ENCODE data around the gene TNFRSF19.

DNA sequence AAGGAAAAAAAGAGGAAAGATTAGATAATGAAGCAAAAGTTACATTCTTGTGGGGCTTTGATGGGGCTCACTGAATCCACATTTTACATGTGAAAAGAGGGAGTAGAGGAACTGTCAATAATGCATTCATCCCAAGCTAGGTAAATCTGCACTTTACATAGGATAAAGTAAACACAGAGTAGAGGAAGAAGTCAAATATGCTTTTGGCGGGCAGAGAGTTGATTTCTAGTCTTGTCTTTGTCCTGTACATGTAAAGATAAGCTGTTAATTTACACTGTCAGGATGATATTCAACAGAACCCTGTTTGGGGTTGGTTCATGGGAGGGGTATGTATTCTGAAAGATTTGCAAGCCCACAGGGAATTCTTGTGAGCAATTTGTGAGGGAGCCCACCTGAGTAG lies 18.0 kb upstream of the TNFRSF19 start:
- TF ChIP-seq, protein P1, sequence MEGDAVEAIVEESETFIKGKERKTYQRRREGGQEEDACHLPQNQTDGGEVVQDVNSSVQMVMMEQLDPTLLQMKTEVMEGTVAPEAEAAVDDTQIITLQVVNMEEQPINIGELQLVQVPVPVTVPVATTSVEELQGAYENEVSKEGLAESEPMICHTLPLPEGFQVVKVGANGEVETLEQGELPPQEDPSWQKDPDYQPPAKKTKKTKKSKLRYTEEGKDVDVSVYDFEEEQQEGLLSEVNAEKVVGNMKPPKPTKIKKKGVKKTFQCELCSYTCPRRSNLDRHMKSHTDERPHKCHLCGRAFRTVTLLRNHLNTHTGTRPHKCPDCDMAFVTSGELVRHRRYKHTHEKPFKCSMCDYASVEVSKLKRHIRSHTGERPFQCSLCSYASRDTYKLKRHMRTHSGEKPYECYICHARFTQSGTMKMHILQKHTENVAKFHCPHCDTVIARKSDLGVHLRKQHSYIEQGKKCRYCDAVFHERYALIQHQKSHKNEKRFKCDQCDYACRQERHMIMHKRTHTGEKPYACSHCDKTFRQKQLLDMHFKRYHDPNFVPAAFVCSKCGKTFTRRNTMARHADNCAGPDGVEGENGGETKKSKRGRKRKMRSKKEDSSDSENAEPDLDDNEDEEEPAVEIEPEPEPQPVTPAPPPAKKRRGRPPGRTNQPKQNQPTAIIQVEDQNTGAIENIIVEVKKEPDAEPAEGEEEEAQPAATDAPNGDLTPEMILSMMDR (conservative IDR thresholded peaks at IDR 0.05; ENCODE audit: low read depth, low read length), result no peak
- no peak for TF ChIP-seq EZH2 (IDR thresholded peaks at IDR 0.05; ENCODE audit: borderline replicate concordance, low read depth, low read length, poor library complexity, severe bottlenecking)
